Measurements from ENCODE around the gene EBF4.

Gene EBF4

DNA sequence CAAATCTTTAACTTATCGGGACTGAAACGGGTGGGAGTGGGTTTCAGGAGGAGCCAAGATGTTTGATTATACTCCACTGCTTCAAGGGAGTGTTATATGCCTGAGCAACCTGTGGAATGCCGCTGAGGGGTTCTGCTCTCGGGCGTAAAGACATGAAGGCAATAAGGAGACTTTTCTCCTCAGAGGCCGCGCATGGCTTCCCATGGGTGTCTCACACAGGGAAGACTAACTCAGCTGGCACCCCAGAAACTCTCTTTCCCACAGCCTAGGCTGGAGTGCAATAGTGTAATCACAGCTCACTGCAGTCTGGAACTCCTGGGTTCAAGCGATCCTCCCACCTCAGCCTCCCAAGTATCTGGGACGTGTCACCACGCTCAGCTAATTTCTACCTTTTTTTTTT is 117.1 kb downstream of the EBF4 start:
- no peak for DNase-seq

Measured in hypothalamus (tissue), 51 donors.